Measurements from ENCODE around the gene ULK4.

ULK4 gene

GRCh38 chr3:41436983-41437382 is 524.9 kb downstream of the ULK4 start:
- no peaks in the 10 kb centered on the region for H3K36me3 ChIP-seq (ENCODE audit: control insufficient read depth, low read depth, low read length)

GRCh38 chr3:41434781-41435180 is 527.1 kb downstream of the ULK4 start:
- Histone ChIP-seq H3K9me3 (ENCODE audit: control insufficient read depth, low read depth, low read length) (peaks cover 2% of the 10 kb centered on the region), H3K27ac (ENCODE audit: low read length) (no peak overlapping the region), H3K4me3 (ENCODE audit: low read length) (no peak overlapping the region)

More at GRCh38 chr3:41436983-41437382, 524.9 kb downstream of the ULK4 start:
- no peak overlapping the region for H3K27ac ChIP-seq (ENCODE audit: low read length)
- H3K27me3 ChIP-seq (ENCODE audit: control insufficient read depth, insufficient read depth, low read length), result no peaks in the 10 kb centered on the region
- H3K4me1 ChIP-seq (ENCODE audit: control insufficient read depth, low read depth, low read length), result peaks cover 10% of the 10 kb centered on the region
- no peak overlapping the region for H3K4me3 ChIP-seq (ENCODE audit: low read length)
- no peak overlapping the region for H3K9ac ChIP-seq (ENCODE audit: low read length)
- H3K9me3 ChIP-seq (ENCODE audit: control insufficient read depth, low read depth, low read length), result peaks cover 5% of the 10 kb centered on the region

GRCh38 chr3:41431386-41431785 is 530.5 kb downstream of the ULK4 start:
- H3K36me3 ChIP-seq (ENCODE audit: control insufficient read depth, low read depth, low read length), result no peaks in the 10 kb centered on the region
- H3K9me3 ChIP-seq (ENCODE audit: control insufficient read depth, low read depth, low read length), result no peaks in the 10 kb centered on the region
- H3K9ac ChIP-seq (ENCODE audit: low read length), result no peak overlapping the region
- H3K4me1 ChIP-seq (ENCODE audit: control insufficient read depth, low read depth, low read length), result no peaks in the 10 kb centered on the region
- no peaks in the 10 kb centered on the region for H3K27me3 ChIP-seq (ENCODE audit: control insufficient read depth, insufficient read depth, low read length)
- H3K4me3 ChIP-seq (ENCODE audit: low read length), result no peak overlapping the region
- H3K27ac ChIP-seq (ENCODE audit: low read length), result no peak overlapping the region

More at GRCh38 chr3:41434781-41435180, 527.1 kb downstream of the ULK4 start:
- no peak overlapping the region for H3K9ac ChIP-seq (ENCODE audit: low read length)
- peaks cover 10% of the 10 kb centered on the region for H3K4me1 ChIP-seq (ENCODE audit: control insufficient read depth, low read depth, low read length)
- H3K27me3 ChIP-seq (ENCODE audit: control insufficient read depth, insufficient read depth, low read length), result no peaks in the 10 kb centered on the region
- H3K36me3 ChIP-seq (ENCODE audit: control insufficient read depth, low read depth, low read length), result no peaks in the 10 kb centered on the region

GRCh38 chr3:41430886-41431285 is 531.0 kb downstream of the ULK4 start:
- no peaks in the 10 kb centered on the region for H3K4me1 ChIP-seq (ENCODE audit: control insufficient read depth, low read depth, low read length)
- no peaks in the 10 kb centered on the region for H3K36me3 ChIP-seq (ENCODE audit: control insufficient read depth, low read depth, low read length)
- H3K4me3 ChIP-seq (ENCODE audit: low read length), result no peak overlapping the region
- H3K27me3 ChIP-seq (ENCODE audit: control insufficient read depth, insufficient read depth, low read length), result no peaks in the 10 kb centered on the region
- H3K9ac ChIP-seq (ENCODE audit: low read length), result no peak overlapping the region
- H3K27ac ChIP-seq (ENCODE audit: low read length), result no peak overlapping the region
- H3K9me3 ChIP-seq (ENCODE audit: control insufficient read depth, low read depth, low read length), result no peaks in the 10 kb centered on the region

- Histone ChIP-seq H3K36me3 (ENCODE audit: control insufficient read depth, low read depth, low read length) (no peaks in the 10 kb centered on the region), H3K27ac (ENCODE audit: low read length) (no peak overlapping the region), H3K9me3 (ENCODE audit: control insufficient read depth, low read depth, low read length) (no peaks in the 10 kb centered on the region), H3K4me3 (ENCODE audit: low read length) (no peak overlapping the region), H3K4me1 (ENCODE audit: control insufficient read depth, low read depth, low read length) (no peaks in the 10 kb centered on the region), H3K9ac (ENCODE audit: low read length) (no peak overlapping the region), H3K27me3 (ENCODE audit: control insufficient read depth, insufficient read depth, low read length) (no peaks in the 10 kb centered on the region)
Measured at GRCh38 chr3:41430391-41430790, 531.5 kb downstream of the ULK4 start.

GRCh38 chr3:41426485-41426884 is 535.4 kb downstream of the ULK4 start:
- H3K9me3 ChIP-seq (ENCODE audit: control insufficient read depth, low read depth, low read length), result no peaks in the 10 kb centered on the region

GRCh38 chr3:41424543-41425300 is 537.2 kb downstream of the ULK4 start:
- no peak overlapping the region for H3K27ac ChIP-seq (ENCODE audit: low read length)
- H3K4me3 ChIP-seq (ENCODE audit: low read length), result no peak overlapping the region
- H3K9me3 ChIP-seq (ENCODE audit: control insufficient read depth, low read depth, low read length), result no peaks in the 10 kb centered on the region

More at GRCh38 chr3:41426485-41426884, 535.4 kb downstream of the ULK4 start:
- Histone ChIP-seq H3K4me1 (ENCODE audit: control insufficient read depth, low read depth, low read length) (no peaks in the 10 kb centered on the region), H3K27ac (ENCODE audit: low read length) (no peak overlapping the region), H3K4me3 (ENCODE audit: low read length) (no peak overlapping the region), H3K36me3 (ENCODE audit: control insufficient read depth, low read depth, low read length) (no peaks in the 10 kb centered on the region), H3K9ac (ENCODE audit: low read length) (no peak overlapping the region), H3K27me3 (ENCODE audit: control insufficient read depth, insufficient read depth, low read length) (no peaks in the 10 kb centered on the region)

GRCh38 chr3:41419809-41420208 is 542.1 kb downstream of the ULK4 start:
- H3K9ac ChIP-seq (ENCODE audit: low read length), result no peak overlapping the region
- no peaks in the 10 kb centered on the region for H3K36me3 ChIP-seq (ENCODE audit: control insufficient read depth, low read depth, low read length)
- no peak overlapping the region for H3K27ac ChIP-seq (ENCODE audit: low read length)
- H3K27me3 ChIP-seq (ENCODE audit: control insufficient read depth, insufficient read depth, low read length), result no peaks in the 10 kb centered on the region
- H3K4me1 ChIP-seq (ENCODE audit: control insufficient read depth, low read depth, low read length), result no peaks in the 10 kb centered on the region
- no peak overlapping the region for H3K4me3 ChIP-seq (ENCODE audit: low read length)
- H3K9me3 ChIP-seq (ENCODE audit: control insufficient read depth, low read depth, low read length), result no peaks in the 10 kb centered on the region

More at GRCh38 chr3:41424543-41425300, 537.2 kb downstream of the ULK4 start:
- no peak overlapping the region for H3K9ac ChIP-seq (ENCODE audit: low read length)
- no peaks in the 10 kb centered on the region for H3K27me3 ChIP-seq (ENCODE audit: control insufficient read depth, insufficient read depth, low read length)
- H3K4me1 ChIP-seq (ENCODE audit: control insufficient read depth, low read depth, low read length), result no peaks in the 10 kb centered on the region
- no peaks in the 10 kb centered on the region for H3K36me3 ChIP-seq (ENCODE audit: control insufficient read depth, low read depth, low read length)

GRCh38 chr3:41418961-41419691 is 542.8 kb downstream of the ULK4 start:
- no peaks in the 10 kb centered on the region for H3K27me3 ChIP-seq (ENCODE audit: control insufficient read depth, insufficient read depth, low read length)
- H3K9ac ChIP-seq (ENCODE audit: low read length), result no peak overlapping the region
- no peaks in the 10 kb centered on the region for H3K36me3 ChIP-seq (ENCODE audit: control insufficient read depth, low read depth, low read length)
- no peak overlapping the region for H3K27ac ChIP-seq (ENCODE audit: low read length)
- H3K9me3 ChIP-seq (ENCODE audit: control insufficient read depth, low read depth, low read length), result no peaks in the 10 kb centered on the region
- no peak overlapping the region for H3K4me3 ChIP-seq (ENCODE audit: low read length)
- no peaks in the 10 kb centered on the region for H3K4me1 ChIP-seq (ENCODE audit: control insufficient read depth, low read depth, low read length)

GRCh38 chr3:41417574-41417973 is 544.3 kb downstream of the ULK4 start:
- no peaks in the 10 kb centered on the region for H3K36me3 ChIP-seq (ENCODE audit: control insufficient read depth, low read depth, low read length)
- no peaks in the 10 kb centered on the region for H3K4me1 ChIP-seq (ENCODE audit: control insufficient read depth, low read depth, low read length)
- no peak overlapping the region for H3K4me3 ChIP-seq (ENCODE audit: low read length)
- H3K9ac ChIP-seq (ENCODE audit: low read length), result no peak overlapping the region
- H3K27ac ChIP-seq (ENCODE audit: low read length), result no peak overlapping the region
- H3K9me3 ChIP-seq (ENCODE audit: control insufficient read depth, low read depth, low read length), result no peaks in the 10 kb centered on the region
- H3K27me3 ChIP-seq (ENCODE audit: control insufficient read depth, insufficient read depth, low read length), result no peaks in the 10 kb centered on the region

- H3K27me3 ChIP-seq (ENCODE audit: control insufficient read depth, insufficient read depth, low read length), result no peaks in the 10 kb centered on the region
- no peaks in the 10 kb centered on the region for H3K9me3 ChIP-seq (ENCODE audit: control insufficient read depth, low read depth, low read length)
- no peak overlapping the region for H3K27ac ChIP-seq (ENCODE audit: low read length)
- H3K36me3 ChIP-seq (ENCODE audit: control insufficient read depth, low read depth, low read length), result no peaks in the 10 kb centered on the region
- no peaks in the 10 kb centered on the region for H3K4me1 ChIP-seq (ENCODE audit: control insufficient read depth, low read depth, low read length)
- no peak overlapping the region for H3K9ac ChIP-seq (ENCODE audit: low read length)
- H3K4me3 ChIP-seq (ENCODE audit: low read length), result no peak overlapping the region
Measured at GRCh38 chr3:41411065-41411464, 550.8 kb downstream of the ULK4 start.

Data from iPS-18a (cell line).